GM19324 (cell line): Measurements from ENCODE around the gene BICDL1.
A peak's percentile ranks its signal among the peaks of the same experiment; 100 is the strongest.
"Not testable (repeated sequence)": the region's sequence is repeated elsewhere in the genome, so short reads cannot be mapped to it uniquely, and the experiment has no call there.

ENCODE experiments used
- ATAC-seq: cut with Tn5 transposase; IDR thresholded peaks from one replicate; pipeline ENCODE4 v1.9.1; 2021; ENCODE audit warnings: mild to moderate bottlenecking, moderate library complexity; ENCODE audit not compliant: unreplicated experiment, low FRiP score

Gene BICDL1, protein sequence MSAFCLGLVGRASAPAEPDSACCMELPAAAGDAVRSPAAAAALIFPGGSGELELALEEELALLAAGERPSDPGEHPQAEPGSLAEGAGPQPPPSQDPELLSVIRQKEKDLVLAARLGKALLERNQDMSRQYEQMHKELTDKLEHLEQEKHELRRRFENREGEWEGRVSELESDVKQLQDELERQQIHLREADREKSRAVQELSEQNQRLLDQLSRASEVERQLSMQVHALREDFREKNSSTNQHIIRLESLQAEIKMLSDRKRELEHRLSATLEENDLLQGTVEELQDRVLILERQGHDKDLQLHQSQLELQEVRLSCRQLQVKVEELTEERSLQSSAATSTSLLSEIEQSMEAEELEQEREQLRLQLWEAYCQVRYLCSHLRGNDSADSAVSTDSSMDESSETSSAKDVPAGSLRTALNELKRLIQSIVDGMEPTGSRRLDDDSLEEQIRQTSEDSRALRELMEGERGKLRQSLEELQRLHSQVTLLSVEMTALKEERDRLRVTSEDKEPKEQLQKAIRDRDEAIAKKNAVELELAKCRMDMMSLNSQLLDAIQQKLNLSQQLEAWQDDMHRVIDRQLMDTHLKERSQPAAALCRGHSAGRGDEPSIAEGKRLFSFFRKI

DNA sequence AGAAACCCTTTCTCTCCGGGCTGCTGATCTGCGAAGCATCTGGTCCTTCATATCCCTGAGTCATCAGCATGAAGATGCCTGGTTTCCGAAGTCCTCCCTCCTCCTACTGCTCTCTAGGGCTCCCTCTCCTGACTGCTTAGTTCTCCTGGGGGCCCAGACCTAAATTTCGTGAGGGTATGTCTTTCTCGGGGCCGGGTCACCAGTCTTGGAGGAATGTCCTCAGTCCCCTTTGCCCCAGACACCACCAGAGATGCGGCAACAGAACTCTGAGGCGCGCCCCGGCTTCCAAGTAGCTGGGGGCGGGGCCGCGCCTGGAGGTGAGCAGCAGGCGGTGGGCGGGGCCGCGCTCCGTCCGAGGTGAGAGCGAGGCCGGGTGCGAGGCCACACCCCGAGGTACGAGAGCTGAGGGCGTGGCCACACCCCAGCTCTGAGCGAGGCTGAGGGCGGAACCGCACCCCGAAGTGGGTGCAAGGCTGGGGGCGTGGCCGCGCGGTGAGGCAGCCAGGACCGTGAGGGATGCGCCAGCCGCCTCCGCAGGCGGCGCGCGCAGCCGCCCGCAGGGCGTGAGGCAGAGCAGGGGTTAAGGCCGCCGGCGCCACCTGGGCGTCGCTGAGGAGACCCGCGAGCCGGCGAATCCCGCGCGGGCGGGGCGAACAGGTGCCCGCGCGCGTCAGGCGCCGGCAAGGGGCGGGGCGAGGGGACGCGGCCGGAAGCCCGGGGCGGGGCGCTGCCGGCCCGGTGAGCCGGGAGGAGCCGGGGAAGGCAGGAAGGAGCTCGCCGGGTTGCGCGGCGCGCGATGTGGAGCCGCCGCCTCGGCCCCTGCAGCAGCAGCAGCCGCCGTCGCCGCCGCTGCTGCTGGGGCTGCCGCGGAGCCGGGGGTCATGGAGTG, at the start of gene BICDL1:
BICDL1 (plus strand) TSS at position 765 of the 889 bp plus-strand sequence. CDS start 633 bp downstream, outside the sequence.
- ATAC-seq: peak; percentile 90

DNA sequence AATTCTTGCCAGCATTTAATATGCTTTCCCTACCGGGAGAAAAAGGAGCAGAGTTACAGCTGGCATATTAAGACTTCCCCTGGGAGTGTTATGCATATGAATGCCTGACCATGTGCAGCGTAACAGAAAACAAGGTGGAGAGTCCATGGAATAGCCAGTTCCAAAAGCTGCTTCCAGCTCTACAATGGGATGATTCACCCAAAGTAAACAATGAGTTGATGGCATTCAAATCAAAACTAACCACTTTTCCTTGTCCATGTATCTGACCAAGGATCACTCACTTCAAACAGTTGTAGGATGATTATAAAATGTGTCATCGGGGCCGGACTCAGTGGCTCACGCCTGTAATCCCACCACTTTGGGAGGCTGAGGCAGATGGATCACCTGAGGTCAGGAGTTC, 48.1 kb upstream of the BICDL1 start:
- ATAC-seq: no peak

DNA sequence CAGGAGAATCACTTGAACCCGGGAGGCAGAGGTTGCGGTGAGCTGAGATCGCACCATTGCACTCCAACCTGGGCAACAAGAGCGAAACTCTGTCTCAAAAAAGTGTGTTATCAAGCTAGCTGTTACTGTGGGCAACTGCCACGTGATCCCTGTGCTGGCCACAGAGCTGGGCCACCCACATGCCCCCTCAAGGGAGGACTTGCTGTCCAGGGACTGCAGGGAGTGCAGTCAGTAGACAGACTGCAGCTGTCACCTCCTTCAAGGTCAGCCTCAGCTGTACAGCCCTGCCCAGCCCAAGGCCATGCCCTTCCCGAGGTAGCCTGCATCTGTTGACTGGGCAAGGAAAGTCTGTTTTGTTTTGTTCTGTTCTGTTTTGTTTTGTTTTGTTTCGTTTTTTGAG, 46.6 kb upstream of the BICDL1 start:
- ATAC-seq: no peak

DNA sequence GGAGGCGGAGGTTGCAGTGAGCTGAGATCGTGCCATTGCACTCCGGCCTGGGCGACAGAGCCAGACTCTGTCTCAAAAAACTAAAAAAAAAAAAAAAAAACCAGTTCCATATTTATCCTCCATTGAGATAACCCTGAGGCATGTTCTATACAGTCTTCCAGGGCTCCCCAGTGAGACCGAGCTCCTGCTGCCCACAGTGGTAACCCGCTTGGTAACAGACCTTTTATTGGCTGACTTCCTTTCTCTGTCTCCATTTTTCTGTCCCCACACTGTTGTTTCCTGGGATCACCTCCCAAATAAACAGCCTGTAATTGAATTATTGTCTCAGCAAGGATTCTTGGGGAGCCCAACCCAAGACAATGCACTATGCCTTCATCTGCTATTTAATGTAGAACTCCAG, 42.8 kb upstream of the BICDL1 start:
- ATAC-seq: no peak

DNA sequence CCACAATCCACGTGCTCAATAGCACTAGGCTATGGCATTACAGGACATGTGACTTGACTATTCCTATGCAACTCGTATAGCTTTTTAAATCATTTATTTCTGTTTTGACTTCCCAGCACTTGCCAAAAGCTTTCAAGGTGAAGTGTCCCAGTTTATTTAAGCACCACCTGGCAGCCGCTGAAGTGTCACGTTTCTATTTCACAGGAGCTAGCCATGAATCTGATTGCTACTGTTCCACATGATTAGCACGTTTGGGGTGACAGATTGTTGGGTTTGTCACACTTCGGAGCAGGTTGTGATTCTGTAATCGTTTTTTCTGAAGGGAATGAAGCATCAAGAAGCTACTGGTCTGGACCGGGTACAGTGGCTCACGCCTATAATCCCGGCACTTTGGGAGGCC, 39.9 kb upstream of the BICDL1 start:
- no peak for ATAC-seq

DNA sequence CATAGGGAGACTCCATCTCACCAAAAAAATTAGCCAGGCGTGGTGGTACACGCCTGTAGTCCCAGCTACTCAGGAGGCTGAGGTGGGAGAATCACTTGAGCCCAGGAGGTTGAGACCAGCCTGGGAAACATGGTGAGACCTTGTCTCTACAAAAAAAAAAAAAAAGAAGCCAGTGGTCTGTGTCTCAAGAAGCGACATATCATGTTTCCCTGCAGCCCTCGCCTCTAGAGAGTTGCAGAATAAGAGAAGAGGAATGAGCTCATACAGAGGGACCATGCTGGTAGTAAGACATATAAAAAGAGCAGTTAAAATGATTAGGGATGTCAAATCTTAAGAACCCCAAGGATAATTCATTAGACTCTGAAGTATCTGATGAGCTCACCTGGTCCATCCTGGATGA, 39.4 kb upstream of the BICDL1 start:
- ATAC-seq: no peak

DNA sequence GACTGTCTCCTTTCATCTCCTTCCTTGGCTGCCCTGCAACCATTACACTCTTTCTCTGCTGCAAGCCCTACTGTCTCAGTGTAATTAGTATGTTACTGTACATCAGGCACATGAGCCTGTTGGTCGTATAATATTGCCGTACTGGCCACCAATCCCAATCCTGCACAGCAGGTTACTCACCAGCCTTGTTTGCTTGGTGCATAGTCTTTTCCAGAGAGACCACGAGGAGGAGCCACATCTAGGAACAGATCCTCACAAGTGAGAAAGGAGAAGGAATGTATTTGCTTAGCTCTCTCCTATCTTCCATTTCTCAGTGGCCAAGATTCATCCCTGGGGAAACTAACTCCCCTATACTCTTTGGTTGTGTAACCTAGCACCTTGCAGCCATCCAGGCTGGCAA, 33.0 kb upstream of the BICDL1 start:
- ATAC-seq: no peak

DNA sequence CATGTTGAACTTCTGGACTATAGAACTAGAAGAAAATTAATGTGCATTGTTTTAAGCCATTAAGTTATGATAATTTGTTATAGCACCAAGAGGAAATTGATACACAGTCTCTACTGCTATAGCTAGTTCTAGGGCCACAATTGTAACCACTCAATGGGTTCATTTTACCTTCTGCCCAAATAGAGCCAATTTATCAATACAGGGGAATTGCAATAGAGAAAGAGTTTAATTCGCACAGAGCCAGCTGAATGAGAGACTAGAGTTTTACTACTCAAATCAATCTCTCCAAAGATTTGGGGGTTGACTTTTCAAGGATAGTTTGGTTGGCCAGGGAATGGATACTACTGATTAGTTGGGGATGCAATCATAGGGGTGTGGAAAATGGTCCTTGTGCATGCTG, 31.9 kb upstream of the BICDL1 start:
- no peak for ATAC-seq

DNA sequence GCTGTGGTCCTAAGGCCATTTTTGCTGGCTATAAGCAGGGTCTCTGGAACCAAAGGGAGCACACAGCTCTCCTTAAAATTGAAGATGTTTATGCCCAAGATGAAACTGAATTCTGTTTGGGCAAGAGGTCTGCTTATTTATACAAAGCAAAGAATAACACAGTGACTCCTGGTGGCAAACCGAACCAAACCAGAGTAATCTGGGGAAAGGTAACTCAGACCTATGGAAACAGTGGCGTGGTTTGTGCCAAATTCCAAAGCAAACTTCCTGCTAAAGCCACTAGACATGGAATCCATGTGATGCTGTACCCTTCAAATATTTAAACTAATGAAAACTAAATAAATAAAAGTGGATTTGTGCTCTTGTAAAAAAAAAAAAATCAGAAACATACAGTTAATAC, 29.6 kb upstream of the BICDL1 start:
- no peak for ATAC-seq

DNA sequence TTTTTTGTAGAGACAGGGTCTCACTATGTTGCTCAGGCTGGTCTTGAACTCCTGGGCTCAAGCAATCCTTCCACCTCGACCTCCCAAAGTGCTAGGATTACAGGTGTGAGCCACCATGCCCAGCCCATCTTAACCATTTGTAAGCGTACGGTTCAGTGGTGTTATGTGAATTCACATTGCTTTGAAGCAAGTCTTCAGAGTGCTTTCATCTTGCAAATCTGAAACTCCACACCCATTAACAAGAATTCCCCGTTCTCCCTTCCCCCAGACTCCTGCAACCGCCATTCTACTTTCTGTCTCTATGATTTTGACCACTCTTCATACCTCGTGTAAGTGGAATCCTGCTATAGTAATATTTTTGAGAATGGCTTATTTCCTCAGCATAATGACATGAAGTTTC, 24.9 kb upstream of the BICDL1 start:
- no peak for ATAC-seq

DNA sequence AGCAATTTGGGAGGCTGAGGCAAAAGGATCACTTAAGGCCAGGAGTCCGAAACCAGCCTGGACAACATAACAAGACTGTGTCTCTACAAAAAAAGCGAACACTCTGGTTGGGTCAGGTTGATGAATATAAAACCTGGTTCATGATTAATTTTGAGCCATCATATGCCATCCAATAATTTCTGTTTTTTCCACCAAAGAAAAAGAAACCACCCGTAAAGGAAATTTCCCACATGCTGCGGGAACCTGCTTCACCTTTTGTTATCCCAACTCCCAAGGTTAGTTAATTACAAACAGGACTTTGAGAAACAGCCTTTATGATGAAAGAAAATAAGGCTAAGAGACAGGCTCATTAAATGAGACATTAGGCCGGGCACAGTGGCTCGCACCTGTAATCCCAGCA, 24.1 kb upstream of the BICDL1 start:
- ATAC-seq: no peak

DNA sequence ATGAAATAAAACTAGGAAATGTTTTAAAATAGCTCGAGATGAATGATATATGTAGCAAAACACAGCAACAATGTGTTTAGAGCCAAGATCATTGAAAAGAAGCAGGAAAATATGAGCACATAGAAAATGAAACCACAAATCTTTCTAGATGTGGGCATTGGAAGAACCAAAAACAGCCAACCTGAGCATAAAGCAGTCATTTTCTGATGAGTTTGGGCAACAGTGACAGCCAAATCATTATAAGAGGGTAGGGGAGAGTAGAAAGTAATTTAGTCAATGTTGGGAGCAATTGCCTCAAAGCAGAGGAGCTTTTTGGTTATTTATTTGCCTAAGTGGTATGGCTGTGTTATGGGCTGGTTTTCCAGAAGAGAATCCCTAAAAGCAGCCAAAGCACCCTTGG, 8.8 kb upstream of the BICDL1 start:
- no peak for ATAC-seq

DNA sequence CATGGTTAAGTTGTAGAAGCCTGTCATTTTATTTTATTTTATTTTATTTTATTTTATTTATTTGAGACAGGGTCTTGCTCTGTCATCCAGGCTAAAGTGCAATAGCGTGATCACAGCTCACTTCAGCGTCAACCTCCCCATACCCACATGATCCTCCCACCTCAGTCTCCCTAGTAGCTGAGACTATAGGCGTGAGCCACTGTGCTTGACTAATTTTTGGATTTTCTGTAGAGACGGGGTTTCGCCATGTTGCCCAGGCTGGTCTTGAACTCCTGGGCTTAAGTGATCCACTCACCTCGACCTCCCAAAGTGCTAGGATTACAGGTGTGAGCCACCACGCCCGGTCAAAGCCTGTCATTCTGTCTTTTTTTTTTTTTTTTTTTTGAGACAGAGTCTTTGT, 8.3 kb upstream of the BICDL1 start:
- ATAC-seq: not testable (repeated sequence)

DNA sequence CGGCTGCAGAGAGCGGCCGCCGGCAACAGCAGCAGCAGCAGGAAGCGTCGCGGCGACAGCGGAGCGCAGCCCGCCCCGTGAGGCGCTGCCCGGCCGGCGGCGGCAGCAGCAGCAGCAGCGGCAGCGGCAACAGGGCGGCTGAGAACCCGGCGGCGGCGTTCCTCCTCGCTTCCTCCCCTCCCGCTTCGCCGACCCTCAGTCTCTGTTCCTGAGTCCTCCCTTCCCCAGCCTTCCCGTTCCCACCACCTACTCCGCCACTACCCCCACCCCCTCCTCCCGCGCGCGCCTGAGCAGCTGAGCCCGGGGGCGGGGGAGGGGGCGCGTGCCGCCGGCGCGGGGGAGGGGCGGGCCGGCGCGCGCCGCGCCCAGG, 310 bp downstream of the BICDL1 start:
- peak; percentile 13 for ATAC-seq

DNA sequence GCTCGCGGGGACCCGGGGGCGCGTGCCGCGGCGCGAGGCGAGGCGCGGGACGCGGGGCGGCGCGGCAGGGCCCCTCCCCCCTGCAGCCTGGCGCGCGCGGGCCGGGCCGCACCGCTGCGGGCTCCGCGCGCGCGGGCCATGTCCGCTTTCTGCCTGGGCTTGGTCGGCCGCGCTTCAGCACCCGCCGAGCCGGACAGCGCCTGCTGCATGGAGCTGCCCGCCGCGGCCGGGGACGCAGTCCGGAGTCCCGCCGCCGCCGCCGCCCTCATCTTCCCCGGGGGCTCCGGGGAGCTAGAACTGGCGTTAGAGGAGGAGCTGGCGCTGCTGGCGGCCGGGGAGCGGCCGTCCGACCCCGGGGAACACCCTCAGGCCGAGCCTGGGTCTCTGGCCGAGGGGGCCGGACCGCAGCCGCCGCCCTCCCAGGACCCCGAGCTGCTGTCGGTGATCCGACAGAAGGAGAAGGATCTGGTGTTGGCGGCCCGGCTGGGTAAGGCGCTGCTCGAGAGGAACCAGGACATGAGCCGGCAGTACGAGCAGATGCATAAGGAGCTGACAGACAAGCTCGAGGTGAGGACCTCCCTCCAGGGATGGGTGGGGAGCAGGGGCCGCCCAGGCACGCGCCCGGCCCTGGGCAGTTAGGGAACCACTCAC, 820 bp downstream of the BICDL1 start:
- ATAC-seq: peak; percentile 32

DNA sequence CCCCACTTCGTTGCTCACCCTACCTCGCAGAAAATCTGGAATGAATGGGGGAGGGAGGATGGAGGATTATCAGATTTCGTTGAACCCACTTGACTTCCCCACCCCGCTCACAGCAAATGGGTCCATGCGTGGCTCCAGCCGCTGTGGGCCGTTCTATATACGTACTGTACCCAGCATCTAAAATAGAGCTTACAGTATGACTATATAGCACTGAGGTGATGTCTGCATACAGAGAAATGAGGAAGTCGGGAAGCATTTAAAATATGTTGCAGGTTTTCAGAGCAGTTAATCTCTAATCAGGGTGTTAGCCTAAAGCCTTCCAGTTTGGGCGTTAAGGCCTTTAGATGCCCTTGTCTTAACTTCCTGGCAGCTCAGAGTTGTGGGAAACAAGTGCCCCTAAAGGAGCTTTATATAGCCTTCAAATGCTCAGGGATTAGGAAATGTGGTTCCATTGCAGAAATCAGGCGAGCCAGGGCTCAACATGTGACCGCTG, 1.4 kb downstream of the BICDL1 start:
- no peak for ATAC-seq

DNA sequence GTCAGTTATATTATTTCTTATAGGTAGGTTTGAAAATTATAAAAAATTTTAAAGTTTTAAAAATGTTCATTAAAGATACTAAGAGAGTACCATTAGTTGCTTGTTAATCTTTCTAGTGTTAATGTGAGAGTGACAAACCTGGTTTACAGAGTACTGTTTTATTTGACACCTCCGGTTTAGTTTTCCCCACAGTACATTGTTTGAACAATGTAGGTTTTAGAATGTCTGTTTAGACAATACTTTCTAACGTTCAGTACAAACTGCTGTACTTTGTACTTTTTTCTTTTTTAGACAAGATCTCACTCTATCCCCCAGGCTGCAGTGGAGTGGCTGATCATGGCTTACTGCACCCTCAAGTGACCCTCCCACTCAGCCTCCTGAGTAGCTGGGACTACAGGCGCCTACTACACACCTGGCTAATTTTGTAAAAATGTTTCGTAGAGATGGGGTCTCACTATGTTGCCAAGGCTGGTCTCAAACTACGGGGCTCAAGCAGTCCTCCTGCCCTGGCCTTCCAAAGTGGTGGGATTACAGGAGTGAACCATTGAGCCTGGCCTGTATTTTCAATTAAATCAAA, 3.2 kb downstream of the BICDL1 start:
- ATAC-seq: no peak

DNA sequence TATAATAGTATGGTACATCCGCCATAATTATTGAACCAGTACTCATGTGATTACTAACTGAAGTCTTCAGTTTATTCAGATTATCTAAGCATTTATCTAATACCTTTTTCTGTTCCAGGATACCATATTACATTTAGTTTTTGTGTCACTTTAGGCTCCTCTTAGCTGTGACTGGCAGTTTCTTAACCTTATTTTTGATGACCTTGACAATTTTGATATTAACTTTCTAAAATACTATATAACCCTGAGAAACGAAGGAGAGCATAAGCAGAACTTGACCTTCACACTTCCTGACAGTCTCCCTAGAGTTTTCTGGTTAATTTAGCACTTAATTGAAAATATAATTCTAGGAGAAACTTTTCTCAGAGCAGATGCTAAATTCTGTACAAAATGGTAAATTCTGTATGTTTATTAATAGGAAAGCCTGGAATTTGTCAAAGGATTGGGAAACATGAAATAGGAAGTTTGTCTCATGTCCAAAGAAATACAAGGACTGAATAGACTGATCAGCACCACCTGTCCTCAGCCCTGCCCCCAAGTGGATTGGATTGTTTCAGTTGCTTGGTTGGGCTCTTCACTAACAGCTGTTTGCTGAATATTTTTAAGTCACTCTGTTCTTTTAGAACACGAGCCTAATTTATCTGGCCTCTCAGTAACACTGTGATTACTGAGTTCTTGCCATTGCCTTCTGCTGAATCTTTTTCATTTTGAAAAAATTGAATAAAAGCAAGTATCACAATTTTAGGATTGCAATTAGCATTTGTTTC, 6.0 kb downstream of the BICDL1 start:
- no peak for ATAC-seq

DNA sequence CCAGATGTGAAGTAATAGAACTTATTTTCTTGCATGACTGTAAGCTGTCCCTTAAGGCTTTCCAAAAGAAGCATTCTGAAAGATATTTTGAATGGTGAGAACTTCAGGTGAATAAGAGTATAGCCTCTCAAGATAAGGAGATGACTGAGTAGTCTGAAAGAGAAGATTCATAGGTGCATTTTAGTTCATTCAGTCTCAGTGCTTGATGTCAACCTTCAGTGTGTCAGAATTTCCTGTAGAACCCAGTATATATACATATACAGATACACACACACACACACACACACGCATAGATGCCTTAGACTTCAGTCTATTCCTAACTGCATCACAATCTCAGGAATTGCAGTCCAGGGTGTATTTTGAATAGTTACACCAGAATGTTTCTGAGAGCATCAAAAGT, 7.4 kb downstream of the BICDL1 start:
- ATAC-seq: no peak
